ENCODE results near the gene PHKA1.

DNA sequence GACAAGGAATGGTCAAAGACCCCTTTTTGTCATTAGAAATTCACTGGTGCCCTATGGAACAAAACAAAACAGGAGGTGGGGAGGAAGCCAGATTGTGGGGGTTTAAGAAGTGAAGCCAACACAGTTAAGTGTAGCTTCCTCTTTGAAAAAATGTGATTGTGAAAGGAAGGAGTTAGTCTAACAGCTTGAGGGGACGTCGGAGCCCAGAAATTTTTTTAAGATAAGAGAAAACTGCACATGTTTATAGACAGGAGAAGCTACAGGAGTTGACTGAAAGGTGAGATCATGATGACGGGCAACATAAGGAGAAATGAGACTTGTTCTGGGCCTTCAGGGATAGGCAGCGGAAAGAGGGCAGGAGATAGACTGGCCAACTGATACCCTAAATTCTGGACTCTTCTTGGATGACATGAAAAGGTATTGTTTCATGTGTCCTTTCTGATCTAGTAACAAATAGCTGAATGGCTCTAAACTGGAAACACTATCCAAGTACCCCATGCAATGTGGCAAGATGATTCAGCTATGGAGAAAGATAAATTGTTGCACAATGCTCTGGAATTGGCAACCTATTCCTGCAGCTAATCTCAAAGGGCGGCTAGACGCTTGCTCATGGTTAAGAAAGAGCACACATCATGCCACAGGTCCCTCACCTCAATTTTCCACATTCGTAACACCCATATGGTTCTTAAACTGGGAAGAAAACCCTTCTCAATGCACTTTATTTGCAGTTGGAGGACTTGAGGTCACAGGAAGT is 137.8 kb downstream of the PHKA1 start:
- no peak for TF ChIP-seq CTCF (IDR thresholded peaks at IDR 0.05)
- no peak for TF ChIP-seq EZH2 (IDR thresholded peaks at IDR 0.05; ENCODE audit: borderline replicate concordance, insufficient read depth, low read depth, low read length, poor library complexity, severe bottlenecking)
